ENCODE results near the gene QSOX1.

Gene QSOX1

DNA sequence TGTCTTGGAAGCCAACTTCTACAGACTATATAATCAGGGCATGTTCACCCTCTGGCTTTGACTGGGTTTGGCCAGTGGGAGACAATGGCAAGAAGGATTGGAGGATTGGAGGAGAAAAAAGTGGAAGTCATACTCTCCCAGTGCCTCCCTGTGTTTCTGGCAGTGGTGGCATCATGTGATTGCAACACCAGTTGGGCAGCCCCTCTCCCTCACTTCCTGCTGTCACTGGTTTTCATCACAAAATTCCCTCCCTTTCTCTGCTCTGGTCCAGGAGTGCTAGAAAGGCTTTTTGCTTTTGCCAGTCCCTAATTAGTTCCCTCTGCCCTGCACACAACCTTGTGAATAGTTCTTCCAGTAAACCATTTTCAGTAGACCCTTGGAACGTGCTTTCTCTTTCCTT, 3.7 kb upstream of the QSOX1 start:
- no peak for DNase-seq

- DNase-seq: no peak
Measured at GRCh38 chr1:180151508-180151907, 3.2 kb upstream of the QSOX1 start.

DNA sequence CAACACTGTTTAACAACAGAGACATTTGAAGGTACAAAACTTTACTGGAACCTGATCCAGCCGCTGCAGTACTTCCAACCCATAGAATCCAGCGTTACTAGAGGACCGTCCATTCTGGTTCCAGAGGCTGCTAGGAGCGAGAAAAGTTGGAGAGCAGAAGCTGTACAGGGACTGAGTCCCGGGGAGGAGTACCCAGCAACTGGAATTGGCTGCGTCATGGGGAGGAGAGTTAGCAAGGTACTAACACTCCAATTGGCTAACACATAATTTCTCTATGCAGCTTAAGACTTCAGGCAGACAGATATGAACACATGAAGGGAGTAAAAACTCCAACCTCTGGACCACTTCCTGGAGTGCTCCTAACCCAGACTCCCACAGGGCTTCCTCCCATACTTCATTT, 2.1 kb upstream of the QSOX1 start:
- DNase-seq: no peak

DNA sequence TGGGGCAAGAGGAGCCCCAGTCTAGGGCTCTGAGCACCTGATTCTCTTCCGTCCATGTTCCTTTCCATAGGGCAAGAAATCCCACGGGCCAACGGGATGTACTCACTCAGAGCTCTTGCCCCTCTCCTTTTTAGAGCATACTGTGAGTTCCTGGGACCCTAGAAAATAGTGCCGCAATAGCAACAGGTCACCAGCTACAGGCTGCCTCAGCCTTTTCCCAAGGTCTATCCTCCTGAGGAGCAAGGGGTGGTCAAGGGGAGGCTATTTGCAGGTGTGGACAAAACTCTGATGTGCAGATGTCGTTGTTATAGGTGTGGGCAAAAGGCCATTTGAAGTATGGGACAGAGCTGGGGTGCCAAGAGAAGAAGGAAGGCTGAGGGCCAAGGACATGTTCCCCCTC, 1.6 kb upstream of the QSOX1 start:
- DNase-seq: no peak

DNA sequence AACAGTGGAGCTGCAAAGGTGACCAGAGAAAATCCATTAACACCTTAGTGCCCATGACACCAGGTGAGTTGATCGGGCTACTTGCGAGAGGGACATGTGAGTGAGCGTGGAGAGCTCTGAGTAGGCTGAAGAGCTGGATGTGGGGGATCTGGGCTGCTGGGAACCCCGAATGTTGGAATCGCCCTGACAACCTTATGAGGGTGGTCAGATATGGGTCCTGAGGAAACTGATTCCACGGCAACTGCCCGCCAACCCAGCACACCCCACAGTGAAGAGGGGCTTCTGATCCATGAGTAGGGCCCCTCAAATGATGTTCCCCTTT, 705 bp upstream of the QSOX1 start:
- no peak for DNase-seq

GRCh38 chr1:180155182-180155682, 563 bp downstream of the QSOX1 start:
- DNase-seq: peak; percentile 12

- DNase-seq: peak; percentile 12
Measured at GRCh38 chr1:180156201-180156600, 1.5 kb downstream of the QSOX1 start.

DNA sequence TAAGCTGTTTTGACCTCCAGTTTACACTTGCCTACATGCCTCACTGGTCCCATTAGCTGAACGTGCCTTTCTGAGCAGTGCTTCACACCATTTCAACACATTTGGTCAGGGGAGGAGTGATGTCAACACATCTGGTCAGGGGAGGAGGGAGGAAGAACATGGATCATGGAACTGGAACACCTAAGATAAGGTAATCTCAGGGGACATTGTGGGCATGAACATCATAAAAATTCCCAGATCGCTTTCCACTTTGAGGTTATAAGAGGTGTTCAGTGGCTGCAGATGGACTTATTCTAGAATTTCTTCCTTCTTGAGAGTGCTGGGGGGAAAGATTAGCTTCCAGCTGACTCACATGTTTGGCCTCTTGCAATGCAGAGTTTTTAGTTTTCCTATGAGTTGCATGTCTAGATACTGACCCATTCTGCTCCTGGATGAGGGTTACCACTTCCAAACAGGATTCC, 2.0 kb downstream of the QSOX1 start:
- no peak for DNase-seq

- no peak for DNase-seq
Measured at GRCh38 chr1:180157108-180157507, 2.4 kb downstream of the QSOX1 start.

- DNase-seq: no peak
Measured at GRCh38 chr1:180157576-180158057, 2.9 kb downstream of the QSOX1 start.

GRCh38 chr1:180158149-180159147, 3.8 kb downstream of the QSOX1 start:
- DNase-seq: no peak

- no peak for DNase-seq
Measured at GRCh38 chr1:180160357-180160756, 5.7 kb downstream of the QSOX1 start.

DNA sequence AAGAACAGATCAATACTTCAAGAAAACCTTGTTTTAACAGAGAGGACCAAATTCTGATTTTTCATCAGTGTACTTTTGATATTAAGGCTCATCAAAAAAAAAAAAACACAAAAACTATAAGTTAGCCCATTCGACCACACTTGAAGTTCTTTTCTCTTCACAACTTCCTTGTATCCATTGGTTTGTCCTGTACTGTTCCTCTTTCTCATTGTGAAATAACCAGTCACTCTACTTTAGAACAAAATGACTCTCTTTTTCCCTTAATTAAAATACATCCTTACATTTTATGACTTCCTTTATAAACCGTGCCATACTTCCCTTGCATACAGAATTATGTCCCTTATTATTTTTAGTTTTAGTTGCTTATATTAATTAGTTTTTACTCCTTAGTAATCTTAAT, 8.4 kb downstream of the QSOX1 start:
- DNase-seq: no peak

- no peak for DNase-seq
Measured at GRCh38 chr1:180165096-180165495, 10.4 kb downstream of the QSOX1 start.

DNA sequence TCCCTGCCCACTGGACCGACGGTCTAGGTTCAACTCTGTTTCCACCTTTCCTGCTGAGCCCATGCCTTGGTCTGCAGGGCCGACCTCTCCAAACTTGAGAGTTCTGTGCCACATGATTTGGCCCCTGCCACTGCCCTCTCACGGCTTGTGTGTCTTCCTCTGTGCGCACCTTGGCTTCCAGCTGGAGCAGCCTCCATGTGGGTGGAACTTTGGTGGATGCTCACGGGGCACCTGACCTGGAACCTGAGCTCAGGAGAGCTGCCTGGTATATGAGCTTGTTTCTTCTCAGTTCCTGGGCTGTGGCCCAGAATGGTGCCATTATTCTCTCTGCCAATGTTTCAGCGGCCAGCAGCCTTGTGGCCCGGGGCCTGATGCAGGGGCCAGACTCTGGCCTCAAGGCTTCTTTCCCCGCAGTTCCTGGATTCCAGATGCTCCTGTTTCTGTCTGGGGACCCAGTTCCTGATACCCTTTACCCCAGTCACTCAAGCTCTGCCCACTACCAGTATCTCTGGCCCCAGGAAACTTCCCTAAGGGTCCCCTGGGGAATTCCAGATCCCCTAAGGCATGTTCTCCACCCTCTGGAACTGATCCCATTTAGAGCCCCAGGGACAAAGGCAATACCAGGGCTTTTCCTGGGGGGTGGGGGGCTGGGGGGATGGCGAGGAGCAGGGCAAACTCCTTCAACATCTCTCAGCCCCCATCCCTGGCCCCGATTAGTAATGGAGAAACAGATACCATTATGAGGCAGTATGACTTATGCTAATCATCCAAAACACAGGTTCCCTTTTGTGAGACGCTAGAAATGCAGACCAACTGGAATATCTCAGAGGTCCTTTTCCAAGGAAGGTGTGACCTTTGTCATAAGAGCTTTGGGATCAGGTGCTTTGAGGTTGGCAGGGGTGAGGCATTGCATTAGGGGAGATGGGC, 11.1 kb downstream of the QSOX1 start:
- DNase-seq: no peak

DNA sequence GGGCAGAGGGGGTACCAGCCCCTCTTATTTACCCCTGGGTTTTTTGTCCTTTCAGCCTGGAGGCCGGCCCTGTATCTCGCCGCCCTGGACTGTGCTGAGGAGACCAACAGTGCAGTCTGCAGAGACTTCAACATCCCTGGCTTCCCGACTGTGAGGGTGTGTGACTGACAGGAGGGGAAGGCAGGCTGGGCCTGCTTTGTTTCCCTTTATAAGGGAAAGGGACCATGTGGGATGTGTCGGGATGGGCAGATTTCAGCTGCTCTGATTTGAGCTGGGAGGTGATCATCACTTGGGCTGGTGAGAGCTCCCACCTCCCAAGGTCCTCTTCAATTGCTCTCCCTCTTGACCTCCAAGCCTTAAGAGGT, 11.7 kb downstream of the QSOX1 start:
- no peak for DNase-seq

GRCh38 chr1:180167021-180167701, 12.5 kb downstream of the QSOX1 start:
- DNase-seq: no peak

DNA sequence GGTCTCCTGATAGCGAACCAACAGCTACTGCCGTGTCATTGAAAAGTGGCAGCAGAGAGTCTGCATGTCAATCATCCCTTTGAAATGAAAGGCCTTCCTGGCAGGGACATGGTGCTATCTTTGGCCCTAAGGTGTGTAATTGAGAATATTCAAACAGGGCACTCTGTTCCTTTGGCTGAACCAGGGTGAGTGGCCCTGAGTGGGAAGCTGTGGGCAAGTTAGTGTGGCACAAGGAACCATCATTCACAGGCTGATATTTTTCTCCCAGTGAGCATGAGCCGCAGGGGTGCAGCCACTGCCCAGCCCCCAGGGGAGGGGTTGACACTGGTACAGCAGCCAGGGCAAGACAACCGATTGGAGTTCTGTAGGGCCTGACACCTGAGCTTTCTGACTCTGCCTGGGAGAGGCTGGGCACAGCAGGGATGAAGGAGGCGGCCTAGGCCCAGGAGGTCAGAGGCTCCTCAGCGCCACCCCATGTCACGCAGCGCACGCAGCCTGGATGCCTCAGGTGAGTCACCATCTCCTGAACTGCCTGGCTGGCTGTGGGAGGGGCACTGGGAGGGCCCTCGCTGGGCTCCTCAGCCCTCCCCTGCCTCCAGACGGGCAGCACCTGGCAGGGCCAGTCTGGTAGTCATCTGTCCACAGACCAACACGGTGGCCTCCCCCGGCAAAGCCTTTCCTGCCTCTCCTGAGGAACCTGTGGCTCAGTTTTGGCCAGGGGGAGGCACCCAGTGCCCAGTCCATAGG, 13.2 kb downstream of the QSOX1 start:
- DNase-seq: no peak

GRCh38 chr1:180168786-180169639, 14.3 kb downstream of the QSOX1 start:
- DNase-seq: peak; percentile 42

- DNase-seq: no peak
Measured at GRCh38 chr1:180169640-180170195, 15.0 kb downstream of the QSOX1 start.
